Kidney tubule cell (primary cell): Measurements from ENCODE around the gene SEPTIN12.

ENCODE experiments used
- DNase-seq: peaks from one replicate; pipeline ENCODE4 v3.0.0-alpha.2; 2018; ENCODE audit warnings: low spot score

SEPTIN12 gene

GRCh38 chr16:4787627-4788482 lies at the start of gene SEPTIN12:
Gene SEPTIN12 (minus strand): TSS chr16:4788345. CDS start chr16:4787645, 700 bp downstream.
- no peak for DNase-seq

GRCh38 chr16:4836727-4837126 lies 48.6 kb upstream of the SEPTIN12 start:
- DNase-seq: no peak

GRCh38 chr16:4833584-4833983 lies 45.4 kb upstream of the SEPTIN12 start:
- no peak for DNase-seq

- no peak for DNase-seq
Observed at GRCh38 chr16:4832698-4833343, 44.7 kb upstream of the SEPTIN12 start.

GRCh38 chr16:4831616-4832015 lies 43.5 kb upstream of the SEPTIN12 start:
- no peak for DNase-seq

GRCh38 chr16:4830408-4830807 lies 42.3 kb upstream of the SEPTIN12 start:
- DNase-seq: no peak

GRCh38 chr16:4828567-4829321 lies 40.6 kb upstream of the SEPTIN12 start:
- DNase-seq: no peak

GRCh38 chr16:4826980-4827379 lies 38.8 kb upstream of the SEPTIN12 start:
- no peak for DNase-seq

- DNase-seq: no peak
Observed at GRCh38 chr16:4826526-4826925, 38.4 kb upstream of the SEPTIN12 start.

- no peak for DNase-seq
Observed at GRCh38 chr16:4825196-4825595, 37.1 kb upstream of the SEPTIN12 start.

- DNase-seq: no peak
Observed at GRCh38 chr16:4820652-4821051, 32.5 kb upstream of the SEPTIN12 start.

- no peak for DNase-seq
Observed at GRCh38 chr16:4814542-4815173, 26.5 kb upstream of the SEPTIN12 start.

GRCh38 chr16:4814046-4814445 lies 25.9 kb upstream of the SEPTIN12 start:
- DNase-seq: no peak

- DNase-seq: no peak
Observed at GRCh38 chr16:4813251-4814003, 25.3 kb upstream of the SEPTIN12 start.

- no peak for DNase-seq
Observed at GRCh38 chr16:4811773-4812172, 23.6 kb upstream of the SEPTIN12 start.

- no peak for DNase-seq
Observed at GRCh38 chr16:4811242-4811641, 23.1 kb upstream of the SEPTIN12 start.

- no peak for DNase-seq
Observed at GRCh38 chr16:4806280-4806679, 18.1 kb upstream of the SEPTIN12 start.

GRCh38 chr16:4805231-4805630 lies 17.1 kb upstream of the SEPTIN12 start:
- no peak for DNase-seq

GRCh38 chr16:4803898-4804762 lies 16.0 kb upstream of the SEPTIN12 start:
- no peak for DNase-seq

- no peak for DNase-seq
Observed at GRCh38 chr16:4803401-4803844, 15.3 kb upstream of the SEPTIN12 start.
